Umbilical cord (tissue), 2 donors: ENCODE measurements around the gene SLC39A2. TPM values are rescaled to one million over a fixed set of nuclear protein-coding genes. Genes with fewer than 3 reads are reported as not detected.

ENCODE experiments used
- DNase-seq: peaks from one replicate; pipeline ENCODE4 v3.0.0-alpha.2; 2015; ENCODE audit warnings: low spot score
- total RNA-seq: library from RNA; depleted of rRNA; stranded (reverse); fragments of >200 nt; gene quantifications from one replicate; pipeline ENCODE4 v1.2.3, GENCODE V29; 2014; ENCODE audit warnings: low replicate concordance; ENCODE audit not compliant: insufficient read depth

Gene SLC39A2
- total RNA-seq, 1 donor from 2014 or later: not detected

DNA sequence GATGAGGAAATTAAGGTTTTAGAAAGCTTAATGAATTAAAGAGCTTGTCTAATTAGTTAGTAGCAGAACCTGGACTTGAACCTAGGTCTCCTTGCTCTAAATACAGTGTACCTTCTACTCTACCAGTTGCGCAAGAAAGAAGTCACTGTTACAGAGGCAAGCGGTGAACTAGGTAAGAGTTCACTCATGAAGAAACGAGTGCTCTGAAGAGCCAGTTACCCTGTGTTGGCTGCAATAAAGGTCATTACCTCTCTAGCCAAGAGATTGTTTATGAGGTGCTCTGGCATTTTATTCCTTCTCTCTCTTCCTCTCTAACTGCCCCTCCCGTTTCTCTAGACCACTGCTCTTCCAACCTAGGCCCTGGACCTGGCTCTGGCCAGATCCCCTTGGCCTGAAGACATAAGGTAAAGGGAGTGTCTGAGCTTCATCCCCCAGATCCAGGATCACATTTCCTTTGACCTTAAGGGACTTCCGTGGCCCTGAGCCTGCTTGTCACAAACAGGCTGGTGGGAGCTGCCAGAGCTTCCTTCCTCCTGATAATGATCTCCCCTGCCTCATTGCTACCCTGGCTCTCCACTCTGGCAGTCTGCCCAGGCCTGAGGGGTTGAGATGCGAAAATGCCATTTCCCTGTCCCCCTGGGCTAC, 45.0 kb downstream of the SLC39A2 start:
- no peak for DNase-seq

DNA sequence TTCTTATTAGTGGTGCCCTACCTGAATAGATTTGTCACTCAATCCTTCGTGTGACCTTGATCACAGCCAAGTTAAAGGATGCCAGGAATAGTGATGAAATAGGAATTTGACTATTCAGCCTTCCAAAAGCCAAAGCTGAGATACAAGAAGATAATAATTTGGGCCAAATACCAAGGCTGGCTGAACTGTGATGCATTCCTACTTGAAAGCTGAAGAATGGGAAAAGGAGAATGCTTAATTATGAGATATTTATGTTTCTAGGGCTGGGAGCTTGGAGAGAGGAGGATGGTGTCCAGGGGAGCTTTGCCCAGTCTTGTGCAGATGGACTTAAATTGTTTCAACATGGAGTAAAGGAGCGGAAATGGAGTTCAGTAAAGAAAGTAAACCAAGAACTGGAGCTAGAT, 48.3 kb downstream of the SLC39A2 start:
- DNase-seq: no peak

- no peak for DNase-seq
Observed at GRCh38 chr14:21048638-21049037, 49.5 kb downstream of the SLC39A2 start.

DNA sequence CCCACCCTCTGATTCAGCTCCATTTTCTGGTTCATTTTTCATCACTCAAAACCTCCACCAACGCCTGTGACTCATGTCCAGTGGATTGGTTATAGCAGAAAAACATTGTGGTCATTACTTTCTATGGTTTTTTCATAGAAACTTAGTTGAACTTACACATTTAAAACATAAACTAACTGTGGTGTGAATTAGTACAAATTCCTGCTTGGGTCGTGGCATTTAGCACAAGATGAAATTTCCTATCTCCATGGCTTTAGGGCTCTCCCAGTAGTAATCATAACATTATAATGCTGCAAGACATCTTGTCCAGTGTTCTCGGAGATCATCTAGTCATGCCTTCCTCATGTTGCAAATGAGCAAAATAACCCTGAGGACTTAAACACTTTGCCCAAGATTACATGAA, 50.2 kb downstream of the SLC39A2 start:
- DNase-seq: no peak

DNA sequence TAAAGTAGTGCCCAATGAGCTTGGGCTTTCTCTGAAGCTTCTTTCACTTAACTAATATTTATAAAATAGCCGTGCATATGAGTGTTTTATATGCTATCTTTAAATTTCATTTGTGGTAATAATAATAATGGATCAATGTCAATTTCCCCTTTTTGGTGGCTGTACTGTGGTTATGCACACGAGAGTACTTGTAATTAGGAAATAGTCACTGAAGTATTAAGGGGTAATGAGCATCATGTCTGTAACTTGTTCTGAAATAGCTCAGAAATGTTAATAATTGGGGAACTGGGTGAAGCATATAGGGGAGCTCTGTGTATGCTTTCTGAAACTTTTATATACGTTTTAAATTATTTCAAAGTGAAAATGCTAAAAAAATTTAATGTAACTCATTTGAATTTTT, 51.5 kb downstream of the SLC39A2 start:
- no peak for DNase-seq

Other genes with a start within 250 kb of the SLC39A2 start
- 1.9 TPM for gene EDDM3B, start 230.9 kb upstream of the SLC39A2 start, total RNA-seq
- gene RNASE6, start 218.0 kb upstream of the SLC39A2 start, total RNA-seq: 18.3 TPM
- 227 TPM for gene RNASE1, start 196.4 kb upstream of the SLC39A2 start, total RNA-seq
- 0.96 TPM for gene RNASE3, start 107.9 kb upstream of the SLC39A2 start, total RNA-seq
- gene RNASE2, start 43.8 kb upstream of the SLC39A2 start, total RNA-seq: 1.4 TPM
- gene METTL17, start 9.3 kb upstream of the SLC39A2 start, total RNA-seq: 39.7 TPM
- 40.2 TPM for gene NDRG2, start 25.8 kb downstream of the SLC39A2 start, total RNA-seq
- not detected for gene TPPP2, start 30.9 kb downstream of the SLC39A2 start, total RNA-seq
- not detected for gene RNASE13, start 35.5 kb downstream of the SLC39A2 start, total RNA-seq
- gene RNASE7, start 43.1 kb downstream of the SLC39A2 start, total RNA-seq: 4.1 TPM
- gene RNASE8, start 58.5 kb downstream of the SLC39A2 start, total RNA-seq: not detected
- 63.8 TPM for gene ARHGEF40, start 71.0 kb downstream of the SLC39A2 start, total RNA-seq
- 43.3 TPM for gene ZNF219, start 99.4 kb downstream of the SLC39A2 start, total RNA-seq
- gene TMEM253, start 101.8 kb downstream of the SLC39A2 start, total RNA-seq: not detected
- 8.4 TPM for gene OR5AU1, start 156.8 kb downstream of the SLC39A2 start, total RNA-seq